Spleen (tissue), 11 donors: ENCODE data around the gene INPP5D. TPM values are rescaled to one million over a fixed set of nuclear protein-coding genes. Genes with fewer than 3 reads are reported as not detected.

Experiments
- DNase-seq: peaks from one replicate; pipeline ENCODE4 v3.0.0-alpha.2; 2020
- H3K27ac ChIP-seq, 8 donors: fragments of 200-600 bp; sonication (generic) in 7 of 8; 1 replicate in 4 of 8; 2 replicates in 4 of 8; pipeline versions ENCODE4 v1.5.0 to v1.8.0; 2016 to 2021; ENCODE audit warnings: inconsistent platforms in 4 of 8, mild to moderate bottlenecking in 4 of 8, moderate library complexity in 1 of 8
- H3K27me3 ChIP-seq, 7 donors: fragments of 200-600 bp; sonication (generic) in 6 of 7; replicated peaks in 1 of 7; 1 replicate in 4 of 7; 2 replicates in 3 of 7; pipeline versions ENCODE4 v1.5.0 to v1.8.0; 2016 to 2021; ENCODE audit warnings: inconsistent platforms in 3 of 7, mild to moderate bottlenecking in 1 of 7
- H3K36me3 ChIP-seq, 6 donors: fragments of 200-600 bp; sonication (generic) in 5 of 6; 1 replicate in 4 of 6; 2 replicates in 2 of 6; pipeline versions ENCODE4 v1.5.0 to v1.8.0; 2016 to 2021; ENCODE audit warnings: inconsistent platforms in 2 of 6
- H3K4me1 ChIP-seq, 6 donors: fragments of 200-600 bp; sonication (generic) in 5 of 6; 1 replicate in 3 of 6; 2 replicates in 3 of 6; pipeline versions ENCODE4 v1.5.0 to v1.8.0; 2016 to 2021; ENCODE audit warnings: inconsistent platforms in 3 of 6
- H3K4me3 ChIP-seq, 8 donors: fragments of 200-600 bp; sonication (generic) in 7 of 8; 1 replicate in 4 of 8; 2 replicates in 4 of 8; pipeline versions ENCODE4 v1.5.0 to v1.8.0; 2016 to 2021; ENCODE audit warnings: inconsistent platforms in 4 of 8, mild to moderate bottlenecking in 4 of 8, moderate library complexity in 2 of 8
- H3K9me3 ChIP-seq, 8 donors: fragments of 200-600 bp; sonication (generic) in 7 of 8; 1 replicate in 4 of 8; 2 replicates in 4 of 8; pipeline versions ENCODE4 v1.5.0 to v1.8.0; 2016 to 2021; ENCODE audit warnings: inconsistent platforms in 4 of 8
- CTCF ChIP-seq, 11 experiments: fragments of 200-600 bp in 7 of 11; fragments of 450-650 bp in 4 of 11; sonication (generic) in 4 of 11; IDR thresholded peaks in 8 of 11; conservative IDR thresholded peaks in 3 of 11; 1 replicate in 7 of 11; 2 replicates in 4 of 11; pipeline versions ENCODE4 v1.4.0 to v1.8.0; 2016 to 2021; ENCODE audit warnings: antibody characterized with exemption in 11 of 11, inconsistent platforms in 4 of 11, mild to moderate bottlenecking in 1 of 11
- POLR2A ChIP-seq, 3 donors: fragments of 450-650 bp; IDR thresholded peaks; one replicate each; pipeline ENCODE4 v1.5.1; 2017; ENCODE audit warnings: antibody characterized with exemption in 3 of 3, mild to moderate bottlenecking in 1 of 3
- POLR2AphosphoS5 ChIP-seq, 3 donors: sonication (generic); formaldehyde crosslinking; IDR thresholded peaks; one replicate each; pipeline ENCODE4 v1.5.1; 2017; ENCODE audit warnings: antibody characterized with exemption in 3 of 3
- WGBS, 5 donors: extraction: QIAGEN DNeasy Blood & Tissue Kit in 3 of 5; methylation state at CpG; one replicate each; pipeline versions ENCODE4 v1.1.5 to v1.1.7; 2013 to 2018; 5-methylcytosine and 5-hydroxymethylcytosine counted together
- intact Hi-C: fragments of 100-400 bp; cut with DNase I; formaldehyde crosslinking; loops from one replicate; pipeline ENCODE4 v1.15.0; 2023; ENCODE audit warnings: low total_unique reads
- polyA plus RNA-seq, 3 donors: library from polyadenylated mRNA; stranded (reverse); fragments of 200-250 nt; gene quantifications; one replicate each; pipeline ENCODE4 v1.2.1, GENCODE V29; 2013
- total RNA-seq, 7 donors: library from RNA; depleted of rRNA in 3 of 7; stranded (reverse); fragments of >200 nt in 3 of 7; fragmentation: NEBNext Ultra II Directional in 4 of 7; extraction: Animal tissue kit (Norgen Biotek cat#: 25700) in 4 of 7; gene quantifications; one replicate each; pipeline versions ENCODE4 v1.1.0 to v1.2.1, GENCODE V29; 2016 to 2021
- donor health status: healthy with polysubstance abuse.
- donor health status: DM: no; HTN: no; CAD: no; lungs with moderate emphysema.
- donor health status: DM: no; HTN: no; CAD: no.
- donor health status: Bipolar disorder and iron deficiency.
- donor health status: healthy.
- donor health status: DM: no; HTN: no; CAD: no.
- donor health status: DM: yes; HTN: yes; CAD: no.

INPP5D gene
- total and polyA plus RNA-seq, 10 donors: 71.1 to 246 (median 181) TPM

- Histone ChIP-seq H3K36me3 (no peaks in the 10 kb centered on the region), H3K4me1 (peaks cover 11 to 49% (median 29%) of the 10 kb centered on the region in 6 donors), H3K27ac (no peak overlapping the region), H3K27me3 (no peaks in the 10 kb centered on the region), H3K4me3 (no peak overlapping the region), H3K9me3 (no peaks in the 10 kb centered on the region)
- DNase-seq: no peak
- 95 to 99% (median 98%) methylated on average over 2 of the region's 2 CpGs for WGBS, 5 donors
- TF ChIP-seq POLR2A (IDR thresholded peaks at IDR 0.05) (no peak), POLR2AphosphoS5 (IDR thresholded peaks at IDR 0.05) (no peak)
- intact Hi-C loops: loop anchor here (10.0 kb wide), 1 partner anchor 199 kb away; the partner anchor contains the start of gene ATG16L1
These were observed 4.8 kb upstream of the INPP5D start for GRCh38 chr2:233055362-233055761.

- Histone ChIP-seq H3K4me1 (peaks cover 11 to 60% (median 37%) of the 10 kb centered on the region in 6 donors), H3K27me3 (no peaks in the 10 kb centered on the region), H3K36me3 (peaks cover 0 to 6% (median 0%) of the 10 kb centered on the region in 6 donors), H3K4me3 (no peak overlapping the region), H3K27ac (no peak overlapping the region), H3K9me3 (no peaks in the 10 kb centered on the region)
- DNase-seq: peak; percentile 55
- 84 to 95% (median 92%) methylated on average over 5 to 6 of the region's 6 CpGs for WGBS, 5 donors
- intact Hi-C loops: loop anchor here (10.0 kb wide), 1 partner anchor 198 kb away; the partner anchor contains the start of gene ATG16L1
- TF ChIP-seq POLR2AphosphoS5 (IDR thresholded peaks at IDR 0.05): no peak
- no peak for TF ChIP-seq CTCF (IDR thresholded peaks at IDR 0.05 in 8 of 11, conservative IDR thresholded peaks at IDR 0.05 in 3 of 11)
- TF ChIP-seq POLR2A (IDR thresholded peaks at IDR 0.05): no peak
These were observed 3.1 kb upstream of the INPP5D start for GRCh38 chr2:233056961-233057605.

- TF ChIP-seq POLR2A (IDR thresholded peaks at IDR 0.05): no peak
- no peak for TF ChIP-seq CTCF (IDR thresholded peaks at IDR 0.05 in 8 of 11, conservative IDR thresholded peaks at IDR 0.05 in 3 of 11)
- no peak for TF ChIP-seq POLR2AphosphoS5 (IDR thresholded peaks at IDR 0.05)
- Histone ChIP-seq H3K36me3 (peaks cover 0 to 23% (median 2%) of the 10 kb centered on the region in 6 donors), H3K27me3 (no peaks in the 10 kb centered on the region), H3K4me3 (peak overlapping the region in 3 of 8 donors; percentile 64 to 85 (median 83)), H3K4me1 (peaks cover 29 to 69% (median 50%) of the 10 kb centered on the region in 6 donors), H3K9me3 (no peaks in the 10 kb centered on the region), H3K27ac (peak overlapping the region; percentile 89 to 97 (median 94))
- intact Hi-C loops: loop anchor here (10.0 kb wide), 1 partner anchor 196 kb away; the partner anchor contains the start of gene ATG16L1
- WGBS, 5 donors: 79 to 87% (median 85%) methylated on average over 19 to 24 of the region's 24 CpGs
- peak; percentile 85 for DNase-seq
These were observed 1.2 kb upstream of the INPP5D start for GRCh38 chr2:233058717-233059546.

- no peaks in the 10 kb centered on the region for H3K27me3 ChIP-seq
- H3K27ac ChIP-seq: peak overlapping the region; percentile 89 to 97 (median 94)
- peaks cover 0 to 29% (median 4%) of the 10 kb centered on the region in 6 donors for H3K36me3 ChIP-seq
- 27 to 67% (median 47%) methylated on average over 1 to 7 of the region's 7 CpGs for WGBS, 5 donors
- H3K4me3 ChIP-seq: peak overlapping the region in 7 of 8 donors; percentile 64 to 98 (median 85)
- peak; percentile 85 for DNase-seq
- no peaks in the 10 kb centered on the region for H3K9me3 ChIP-seq
- intact Hi-C loops: loop anchor here (10.0 kb wide), 1 partner anchor 195 kb away; the partner anchor contains the start of gene ATG16L1
- H3K4me1 ChIP-seq: peaks cover 34 to 69% (median 51%) of the 10 kb centered on the region in 6 donors
- TF ChIP-seq CTCF (IDR thresholded peaks at IDR 0.05 in 8 of 11, conservative IDR thresholded peaks at IDR 0.05 in 3 of 11): no peak
- no peak for TF ChIP-seq POLR2AphosphoS5 (IDR thresholded peaks at IDR 0.05)
- TF ChIP-seq POLR2A (IDR thresholded peaks at IDR 0.05): no peak
These were observed 670 bp upstream of the INPP5D start for GRCh38 chr2:233059547-233059796.
